DMS114 treated with DMSO at 0.1 percent for 48 hours (cell line): ENCODE measurements around the gene TARBP1.

Experiments
- DNase-seq: peaks from one replicate; lab custom pipeline; 2025; ENCODE audit not compliant: unreplicated experiment; lab: John Stamatoyannopoulos, UW

The TARBP1 gene

DNA sequence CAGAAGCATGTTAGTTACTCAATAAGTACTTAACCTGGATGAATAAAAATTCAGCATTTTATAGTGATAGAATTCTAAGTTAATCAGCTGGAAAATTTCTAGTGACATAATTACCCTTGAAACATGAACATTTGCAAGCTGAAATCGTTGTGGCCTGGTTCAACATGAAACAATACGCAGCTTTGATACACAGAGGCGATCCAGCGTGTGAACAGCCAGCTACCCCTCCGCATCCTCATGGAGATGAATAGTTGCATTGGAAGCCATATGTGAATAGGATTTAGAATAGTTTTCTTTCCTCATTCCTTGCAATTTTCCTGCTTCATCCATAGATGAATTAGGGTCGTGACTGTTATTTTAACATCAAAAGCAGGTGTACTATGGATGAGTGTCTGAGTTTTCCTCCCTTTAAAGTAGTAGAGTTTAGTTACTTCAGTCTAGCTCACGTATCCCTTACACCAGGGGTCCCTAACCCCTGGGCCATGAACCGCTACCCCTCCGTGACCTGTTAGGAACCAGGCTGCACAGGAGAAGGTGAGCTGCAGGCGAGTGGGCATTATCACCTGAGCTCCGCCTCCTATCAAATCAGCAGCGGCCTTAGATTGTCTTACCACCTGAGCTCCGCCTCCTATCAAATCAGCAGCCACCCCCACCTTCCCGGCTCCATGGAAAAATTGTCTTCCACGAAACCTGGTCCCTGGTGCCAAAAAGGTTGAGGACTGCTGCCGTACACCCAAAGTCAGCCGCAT is 6.2 kb upstream of the TARBP1 start:
- no peak for DNase-seq

DNA sequence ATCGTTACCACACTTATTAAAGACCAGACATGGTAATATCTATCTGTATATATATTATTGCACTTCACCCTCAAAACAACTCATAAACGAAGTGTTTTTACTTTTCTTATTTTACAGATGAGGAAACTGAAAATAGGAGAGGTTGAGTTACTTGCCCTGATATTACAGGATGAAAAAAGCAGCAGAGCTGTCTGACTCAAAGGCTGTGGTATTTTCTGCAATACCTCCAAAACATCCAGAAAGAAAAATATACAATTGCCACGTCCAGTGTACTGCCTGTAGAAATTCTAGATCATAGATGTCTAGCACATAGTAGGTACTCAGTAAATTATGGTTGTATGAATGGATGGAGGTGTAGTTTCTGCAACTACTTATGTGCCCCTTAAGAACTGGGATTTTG is 5.2 kb upstream of the TARBP1 start:
- no peak for DNase-seq

DNA sequence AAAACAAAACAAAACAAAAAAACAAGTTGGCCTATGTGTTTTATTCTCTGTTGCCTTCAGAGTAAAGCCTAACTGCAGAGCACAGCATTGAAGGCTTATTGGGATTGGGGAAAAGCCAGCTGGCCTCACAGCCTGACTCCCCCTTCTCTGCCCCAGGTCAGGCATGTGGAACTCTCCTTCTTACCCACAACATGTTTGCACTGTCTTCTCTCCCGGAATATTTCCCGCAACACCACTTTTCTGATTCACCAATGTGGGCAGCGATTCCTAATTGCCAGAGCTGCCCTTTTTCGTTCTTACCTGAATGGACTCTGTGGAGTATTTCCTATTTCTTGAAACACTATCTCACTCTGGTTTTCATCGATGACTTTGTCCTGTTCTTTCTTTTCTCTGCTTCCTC is 2.8 kb upstream of the TARBP1 start:
- DNase-seq = no peak

DNA sequence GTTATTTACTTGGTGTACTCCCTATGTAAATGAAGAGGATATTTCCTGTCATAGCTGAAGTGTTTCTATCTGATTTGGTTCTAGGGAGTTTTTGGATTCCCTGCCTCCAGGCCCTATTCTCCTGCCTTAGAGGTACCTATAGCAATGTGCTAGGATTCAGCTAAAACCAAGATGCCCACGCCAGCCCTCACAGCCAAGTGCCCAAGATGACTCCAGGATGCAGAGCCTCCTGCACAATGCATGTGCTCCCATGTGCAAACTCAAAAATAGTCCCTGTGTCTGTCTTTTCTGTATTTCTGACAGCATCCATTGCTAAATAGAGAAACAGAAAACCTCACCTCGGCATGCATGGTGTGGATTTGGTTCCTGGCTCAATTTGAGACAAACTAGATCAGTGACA is 887 bp upstream of the TARBP1 start:
- no peak for DNase-seq

DNA sequence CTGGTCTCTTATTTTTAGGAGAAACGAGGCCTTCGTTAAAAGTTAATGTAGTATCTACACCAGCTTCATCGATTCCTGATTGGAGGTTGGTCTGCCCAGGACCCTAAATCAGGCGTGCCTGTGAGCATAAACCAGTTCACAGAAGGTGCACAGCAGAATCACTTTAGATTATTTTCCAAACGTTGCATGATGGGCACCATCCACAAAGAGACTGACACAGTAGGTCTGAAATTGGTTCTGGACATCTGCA is 256 bp upstream of the TARBP1 start:
- DNase-seq = no peak

DNA sequence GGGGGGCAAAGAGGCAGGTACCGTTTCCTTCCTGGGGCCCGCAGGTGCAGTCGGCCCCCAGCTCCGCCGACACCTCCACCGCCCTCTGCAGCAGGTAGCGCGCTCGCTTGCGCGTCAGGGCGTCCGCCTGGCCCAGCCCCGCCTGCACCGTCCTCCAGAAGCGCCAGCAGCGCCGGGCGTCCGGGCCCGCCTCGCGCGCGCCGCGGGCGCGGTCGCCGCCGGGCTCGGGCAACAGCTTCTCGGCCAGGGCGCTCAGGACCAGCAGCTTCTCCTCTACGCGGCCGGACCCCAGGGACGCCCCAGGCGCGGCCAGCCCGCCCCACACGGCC is 863 bp downstream of the TARBP1 start:
- DNase-seq = peak; percentile 13

DNA sequence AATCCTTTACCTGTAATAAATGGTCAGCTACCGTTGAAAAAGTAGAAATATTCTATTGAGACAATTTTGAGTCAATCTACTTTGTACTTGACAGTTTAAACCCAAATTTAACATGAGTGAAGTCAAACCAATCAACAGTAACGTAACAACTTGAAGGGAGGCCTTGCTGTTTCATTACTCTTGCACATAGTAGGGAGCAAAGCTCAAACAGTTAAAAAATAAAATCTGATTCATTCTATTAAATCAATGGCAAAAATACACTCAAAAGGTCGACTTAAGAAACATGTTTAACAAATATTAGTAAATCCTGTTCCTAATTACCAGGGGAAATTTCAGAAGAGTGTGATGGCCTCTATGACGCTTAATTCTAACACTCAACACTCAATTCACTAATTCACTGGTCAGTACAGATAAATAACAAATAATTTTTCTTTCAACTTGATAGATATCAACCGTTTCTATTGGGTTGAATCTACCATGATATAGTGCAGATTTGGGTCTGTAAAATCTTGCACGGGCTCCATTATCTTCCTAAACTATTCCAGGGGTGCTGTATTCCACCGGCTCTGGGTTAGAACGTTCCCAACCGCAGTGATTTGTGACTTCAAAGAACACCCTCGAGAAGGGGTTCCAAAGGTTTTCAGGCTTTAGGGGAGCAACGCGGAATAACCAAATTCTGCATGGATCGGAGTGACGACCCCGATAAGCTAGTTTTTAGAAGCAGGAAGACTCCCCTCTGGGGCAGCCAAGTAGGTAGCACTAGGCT is 1.4 kb downstream of the TARBP1 start:
- DNase-seq = no peak

DNA sequence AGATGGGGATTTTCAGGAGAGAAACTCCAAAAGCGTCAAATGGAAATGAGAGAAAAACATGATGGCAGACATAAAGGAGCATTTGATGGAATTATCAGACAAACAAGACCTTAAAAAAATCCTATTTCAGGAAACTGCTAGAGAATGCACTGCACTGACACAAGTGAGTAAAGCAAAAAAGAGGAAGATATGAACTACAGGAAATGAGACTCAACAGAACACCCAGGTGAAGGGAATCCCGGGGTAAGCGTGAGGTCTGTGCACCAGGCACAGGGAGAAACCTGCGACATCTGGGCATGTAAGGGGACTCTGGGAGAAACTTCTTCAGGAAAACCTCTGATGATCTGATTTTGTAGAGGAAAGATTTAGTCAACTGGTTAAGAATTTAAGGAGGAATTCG is 2.8 kb downstream of the TARBP1 start:
- DNase-seq = no peak

DNA sequence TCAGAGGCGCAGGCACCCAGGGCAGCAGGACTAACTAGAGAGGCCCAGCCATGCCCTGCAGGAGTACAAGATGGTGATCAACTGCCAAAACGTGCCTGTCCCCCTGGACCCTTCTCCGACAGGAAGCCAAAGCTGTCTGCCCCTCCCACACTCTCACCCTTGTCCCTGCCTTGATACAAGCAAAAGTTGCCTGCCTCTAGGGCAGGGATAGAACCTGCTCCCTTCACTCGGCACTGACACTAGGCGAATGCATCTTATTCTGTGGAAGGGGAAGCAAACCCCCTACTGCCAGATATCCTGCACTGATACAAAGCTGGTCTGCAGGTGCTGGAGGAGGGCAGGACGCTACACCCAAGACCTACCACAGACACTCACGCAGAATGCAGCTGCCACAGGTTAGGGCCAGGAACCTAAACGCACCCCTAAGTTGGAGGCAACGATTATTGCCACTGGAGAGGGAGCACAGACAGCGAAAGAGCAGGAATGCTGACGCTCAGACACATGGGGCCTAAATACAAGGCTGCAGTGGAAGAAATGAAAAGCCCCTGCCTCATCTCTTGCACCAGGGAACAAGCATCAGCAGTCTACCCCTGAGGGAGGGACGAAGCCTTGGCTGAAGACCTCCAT is 3.7 kb downstream of the TARBP1 start:
- no peak for DNase-seq

DNA sequence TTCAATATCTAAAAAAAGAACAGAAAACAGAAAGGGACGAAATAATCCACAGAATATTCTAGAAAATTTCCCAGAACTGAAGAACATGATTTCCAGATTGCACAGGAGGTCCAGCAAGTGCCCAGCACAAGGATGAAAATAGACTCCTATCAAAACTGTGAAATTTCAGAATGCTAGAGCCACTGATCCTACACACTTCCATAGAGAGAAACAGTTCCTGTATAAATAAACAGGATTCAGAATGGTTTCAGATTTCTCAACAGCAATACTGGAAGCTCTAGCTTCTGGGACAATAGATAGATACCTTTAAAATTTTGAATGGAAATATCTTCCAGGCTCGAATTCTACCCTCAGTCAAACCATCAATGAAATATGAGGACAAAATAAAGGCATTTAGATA is 4.6 kb downstream of the TARBP1 start:
- no peak for DNase-seq

DNA sequence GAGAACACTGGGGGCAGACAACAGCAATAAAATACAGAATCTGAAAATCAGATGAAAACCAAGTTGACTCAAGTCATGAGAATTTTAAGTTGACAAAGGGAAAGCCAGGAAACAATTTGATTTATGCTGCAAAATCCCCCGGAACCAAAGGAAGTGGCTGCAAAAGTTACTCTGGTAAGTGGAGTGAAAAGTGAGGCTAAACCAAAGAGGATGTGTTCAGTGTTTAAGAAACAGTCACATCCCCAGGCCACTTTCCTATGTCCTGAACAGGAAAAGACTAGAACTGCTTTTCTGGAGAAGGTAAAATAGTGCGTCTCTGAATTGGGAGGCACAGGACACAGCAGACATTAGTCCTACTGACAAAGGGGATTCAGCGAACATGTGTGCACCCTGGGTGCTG is 5.9 kb downstream of the TARBP1 start:
- DNase-seq = no peak

DNA sequence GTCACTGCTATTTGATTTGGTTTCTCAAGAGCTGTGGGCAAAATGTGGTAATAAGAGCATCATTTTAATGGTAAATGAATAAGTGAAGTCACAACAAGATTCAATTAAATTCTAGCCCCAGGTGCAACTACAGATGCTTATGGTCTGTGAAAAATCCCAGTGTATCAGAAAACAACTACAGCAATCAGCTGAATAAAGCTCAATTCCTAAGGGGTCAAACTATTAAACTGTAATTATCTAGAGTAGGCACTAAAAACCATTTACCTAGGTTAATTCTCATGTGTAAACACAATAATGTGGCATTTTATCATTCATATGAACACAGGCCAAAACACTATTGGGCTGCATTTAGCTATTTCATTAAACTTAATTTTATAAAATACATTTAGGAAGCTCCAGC is 9.6 kb downstream of the TARBP1 start:
- DNase-seq = no peak

DNA sequence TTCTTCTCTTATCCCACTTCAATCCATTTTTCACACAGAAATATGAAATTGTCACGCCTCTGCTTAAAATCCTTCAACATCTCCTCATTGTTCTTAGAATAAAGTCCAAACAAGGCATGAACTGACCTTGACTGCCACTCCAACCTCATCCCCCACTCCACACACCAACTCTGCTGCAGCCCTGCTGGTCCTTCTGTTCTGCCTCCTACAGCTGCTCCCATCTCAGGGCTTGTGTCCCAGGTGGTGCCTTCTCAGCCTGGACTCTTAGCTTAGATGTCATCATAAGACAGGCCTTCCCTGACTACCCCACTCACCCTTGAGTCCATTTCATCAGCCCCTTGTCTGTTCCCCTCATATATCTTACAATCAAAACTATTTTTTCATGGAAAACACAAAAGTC is 10.4 kb downstream of the TARBP1 start:
- no peak for DNase-seq

DNA sequence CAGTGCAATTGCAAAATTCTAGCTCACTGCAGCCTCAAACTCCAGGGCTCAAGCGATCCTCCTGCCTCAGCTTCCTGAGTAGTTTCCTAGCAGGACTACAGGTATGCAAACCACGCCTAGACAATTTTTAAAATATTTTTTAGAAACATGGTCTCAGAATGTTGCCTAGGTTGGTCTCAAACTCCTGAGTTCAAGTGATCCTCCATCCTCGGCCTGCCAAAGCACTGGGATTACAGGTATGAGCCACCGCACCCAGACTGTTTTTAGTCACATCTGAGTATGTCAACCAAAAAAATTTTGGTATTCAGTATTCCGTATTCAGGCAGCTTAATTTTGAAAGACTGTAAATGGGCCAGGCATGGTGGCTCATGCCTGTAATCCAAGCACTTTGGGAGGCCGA is 11.2 kb downstream of the TARBP1 start:
- DNase-seq = no peak

DNA sequence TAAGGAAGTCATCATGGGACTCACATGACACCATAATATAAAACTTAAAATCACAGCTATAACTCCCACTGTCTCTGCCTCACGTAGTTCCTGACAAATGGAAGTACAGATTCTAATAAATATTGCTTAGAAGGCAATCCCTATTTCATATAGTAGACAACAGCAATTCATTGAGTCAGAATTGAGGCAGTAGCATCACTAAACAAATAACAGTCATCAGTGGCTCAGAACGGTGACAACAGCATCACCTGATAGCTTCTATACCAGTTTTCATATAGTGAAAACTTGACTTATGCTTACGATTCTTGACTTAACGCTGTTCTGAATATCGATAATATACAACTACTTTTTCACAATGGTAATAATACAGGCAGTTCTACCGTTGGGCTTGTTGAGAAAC is 12.0 kb downstream of the TARBP1 start:
- no peak for DNase-seq

DNA sequence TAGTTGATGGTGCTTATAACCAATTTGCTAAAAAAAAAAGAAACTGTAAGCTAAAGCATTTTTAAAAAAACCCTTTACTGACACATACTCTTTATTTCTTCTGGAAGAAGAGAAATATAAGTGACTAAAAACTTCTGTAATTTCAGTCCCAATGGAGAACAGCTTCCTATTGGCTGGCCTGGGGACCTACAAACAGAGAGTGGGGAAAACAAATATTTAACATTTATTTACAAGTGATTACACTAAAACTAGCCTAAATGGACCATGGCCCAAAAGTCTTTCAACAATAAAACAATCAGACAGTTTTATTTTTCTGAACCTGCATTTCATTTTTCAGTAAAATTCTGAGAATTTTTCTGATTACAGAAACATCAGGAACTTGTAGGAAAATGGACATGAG is 15.2 kb downstream of the TARBP1 start:
- DNase-seq = no peak

DNA sequence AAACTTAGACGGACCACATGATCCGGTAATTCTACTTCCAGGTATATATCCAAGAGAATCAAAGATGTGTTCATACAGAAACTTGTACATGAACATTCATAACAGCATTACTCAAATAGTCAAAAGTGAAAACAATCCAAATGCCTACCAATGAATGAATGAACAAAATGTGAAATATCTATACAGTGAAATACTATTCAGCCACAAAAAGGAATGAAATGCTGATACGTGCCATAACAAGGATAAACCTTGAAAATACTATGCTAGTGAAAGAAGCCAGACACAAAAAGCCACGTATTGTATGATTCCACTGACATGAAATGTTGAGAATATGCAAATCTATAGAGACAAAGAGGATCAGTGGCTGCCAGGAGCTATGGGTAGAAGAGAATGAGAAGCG is 18.3 kb downstream of the TARBP1 start:
- no peak for DNase-seq

DNA sequence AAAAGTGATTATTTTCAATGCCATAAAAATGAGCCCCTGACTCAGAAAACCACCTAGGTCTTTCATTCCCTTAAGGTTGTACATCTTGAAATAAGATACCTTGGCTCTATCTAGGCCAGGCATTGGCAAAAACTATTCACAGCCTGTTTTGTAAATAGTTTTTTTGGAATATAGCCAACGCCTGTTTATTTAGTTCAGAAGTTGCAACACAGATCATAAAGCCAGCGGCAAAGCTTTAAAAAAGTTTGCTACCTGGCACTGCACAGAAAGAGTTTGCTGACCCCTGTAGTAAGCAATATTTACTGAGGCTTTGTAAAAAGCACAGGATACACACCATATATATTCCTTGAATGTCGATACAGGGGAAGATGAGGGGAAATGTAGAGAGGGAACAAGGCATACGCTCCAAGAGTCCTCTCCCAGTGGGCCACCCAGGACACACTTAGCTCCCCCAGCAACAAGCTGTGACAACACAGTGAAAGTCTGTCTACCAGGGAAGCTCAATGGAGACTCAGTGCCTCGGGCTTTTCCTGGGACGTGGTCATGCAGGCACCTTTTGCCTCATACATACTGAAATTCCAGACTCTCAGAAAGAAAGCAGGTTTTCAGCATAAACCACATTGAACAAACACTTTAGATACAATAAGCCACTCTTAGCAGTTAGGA is 20.5 kb downstream of the TARBP1 start:
- no peak for DNase-seq

DNA sequence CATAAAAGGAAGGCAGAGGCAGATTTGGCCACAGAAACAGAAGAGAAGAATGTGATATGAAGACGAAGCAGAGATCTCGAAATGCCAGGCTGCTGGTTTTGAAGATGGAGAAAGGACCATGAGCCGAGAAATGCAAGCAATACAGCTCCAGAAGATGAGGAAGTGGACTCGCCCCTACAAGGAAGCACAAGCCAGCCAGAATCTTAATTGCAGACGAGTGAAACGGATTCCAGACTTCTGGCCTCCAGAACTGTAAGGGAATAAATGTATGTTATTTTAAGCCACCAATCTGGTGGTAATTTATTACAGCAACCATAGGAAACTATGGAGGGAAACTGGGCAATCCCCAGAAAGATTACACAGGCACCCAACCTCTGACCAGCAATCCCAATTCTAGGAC is 24.1 kb downstream of the TARBP1 start:
- no peak for DNase-seq

DNA sequence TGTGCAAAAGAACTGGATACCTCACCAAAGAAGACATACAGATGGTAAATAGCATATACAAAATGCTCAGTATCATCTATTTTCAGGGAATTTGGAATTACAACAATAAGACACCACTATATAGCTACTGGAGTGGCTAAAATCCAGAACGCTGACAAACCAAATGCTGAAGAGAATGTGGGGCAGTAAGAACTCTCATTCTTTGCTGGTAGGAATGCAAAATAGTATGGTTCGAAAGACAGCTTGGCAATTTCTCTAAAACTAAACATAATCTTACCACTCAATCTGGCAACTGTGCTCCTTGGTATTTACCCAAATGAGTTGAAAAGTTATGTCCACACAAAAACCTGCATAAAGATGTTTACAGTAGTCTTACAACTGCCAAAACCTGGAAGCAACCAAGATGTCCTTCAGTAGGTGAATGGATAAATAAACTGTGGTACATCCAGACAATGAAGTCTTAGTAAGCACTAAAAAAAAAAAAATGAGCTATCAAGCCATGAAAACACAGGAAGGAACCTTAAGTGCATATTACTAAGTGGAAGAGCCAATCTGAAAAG is 26.5 kb downstream of the TARBP1 start:
- no peak for DNase-seq

DNA sequence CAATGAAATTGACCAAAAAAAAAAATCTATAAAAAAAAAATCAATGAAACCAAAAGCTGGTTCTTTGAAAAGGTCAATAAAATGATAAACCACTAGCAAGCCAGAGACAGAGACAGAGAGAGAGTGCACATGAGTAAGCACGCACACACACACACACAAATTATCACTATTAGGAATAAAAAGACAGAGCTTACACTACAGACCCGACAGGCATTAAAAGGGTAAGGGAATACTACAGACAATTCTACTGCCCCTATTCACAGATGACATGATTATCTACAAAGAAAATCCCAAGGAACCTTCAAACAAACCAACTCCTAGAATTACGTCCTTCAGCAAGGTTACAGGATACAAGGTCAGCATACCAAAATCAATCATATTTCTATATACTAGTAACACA is 38.6 kb downstream of the TARBP1 start:
- no peak for DNase-seq

DNA sequence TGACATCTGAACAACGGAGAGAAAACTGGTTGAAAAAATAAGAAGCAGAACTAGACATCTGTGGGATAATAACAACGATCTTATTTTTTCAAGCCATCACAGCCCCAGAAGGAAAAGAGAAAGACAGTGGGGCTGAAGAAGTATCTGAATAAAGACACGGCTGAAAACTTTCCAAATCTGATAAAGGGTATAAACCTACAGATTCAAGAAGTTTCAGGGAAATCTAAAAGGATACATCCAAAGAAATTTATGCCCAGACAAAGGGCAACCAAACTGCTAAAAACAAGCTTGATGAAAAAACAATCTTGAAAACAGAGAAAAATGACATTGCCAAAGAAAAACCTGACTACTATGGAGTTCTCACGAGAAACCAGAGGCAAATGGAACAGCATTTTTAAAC is 40.4 kb downstream of the TARBP1 start:
- no peak for DNase-seq
